Activated naive CD4-positive, alpha-beta T cell treated with anti-CD3 and anti-CD28 coated beads, Interleukin-2, amount 50 U/mL, for 24 hours (primary cell): Measurements from ENCODE around the gene ABCG1.

Experiments
- H3K27ac Mint-ChIP-seq: one replicate; pipeline ENCODE4 v1.8.0; 2021; ENCODE audit warnings: mild to moderate bottlenecking, mixed read lengths
- H3K27me3 Mint-ChIP-seq: one replicate; pipeline ENCODE4 v1.8.0; 2021; ENCODE audit warnings: mixed read lengths
- H3K36me3 Mint-ChIP-seq: one replicate; pipeline ENCODE4 v1.8.0; 2021; ENCODE audit warnings: mixed read lengths
- H3K4me1 Mint-ChIP-seq: one replicate; pipeline ENCODE4 v1.8.0; 2021; ENCODE audit warnings: mixed read lengths
- H3K4me3 Mint-ChIP-seq: one replicate; pipeline ENCODE4 v1.8.0; 2021; ENCODE audit warnings: mild to moderate bottlenecking, mixed read lengths
- H3K9me3 Mint-ChIP-seq: one replicate; pipeline ENCODE4 v1.8.0; 2021; ENCODE audit warnings: mixed read lengths

ABCG1 gene

GRCh38 chr21:42257091-42257765 is 38.3 kb downstream of the ABCG1 start:
- Mint-ChIP-seq H3K9me3 (no peaks in the 10 kb centered on the region), H3K27ac (no peak overlapping the region), H3K27me3 (no peaks in the 10 kb centered on the region), H3K4me3 (no peak overlapping the region), H3K4me1 (peaks cover 42% of the 10 kb centered on the region), H3K36me3 (no peaks in the 10 kb centered on the region)

GRCh38 chr21:42258150-42258884 is 39.4 kb downstream of the ABCG1 start:
- Mint-ChIP-seq H3K4me1 (peaks cover 36% of the 10 kb centered on the region), H3K4me3 (no peak overlapping the region), H3K27me3 (no peaks in the 10 kb centered on the region), H3K36me3 (no peaks in the 10 kb centered on the region), H3K9me3 (no peaks in the 10 kb centered on the region), H3K27ac (no peak overlapping the region)

- Mint-ChIP-seq H3K36me3 (no peaks in the 10 kb centered on the region), H3K4me3 (no peak overlapping the region), H3K27ac (no peak overlapping the region), H3K27me3 (no peaks in the 10 kb centered on the region), H3K9me3 (no peaks in the 10 kb centered on the region), H3K4me1 (peaks cover 30% of the 10 kb centered on the region)
Observed at GRCh38 chr21:42258885-42259407, 40.0 kb downstream of the ABCG1 start.

DNA sequence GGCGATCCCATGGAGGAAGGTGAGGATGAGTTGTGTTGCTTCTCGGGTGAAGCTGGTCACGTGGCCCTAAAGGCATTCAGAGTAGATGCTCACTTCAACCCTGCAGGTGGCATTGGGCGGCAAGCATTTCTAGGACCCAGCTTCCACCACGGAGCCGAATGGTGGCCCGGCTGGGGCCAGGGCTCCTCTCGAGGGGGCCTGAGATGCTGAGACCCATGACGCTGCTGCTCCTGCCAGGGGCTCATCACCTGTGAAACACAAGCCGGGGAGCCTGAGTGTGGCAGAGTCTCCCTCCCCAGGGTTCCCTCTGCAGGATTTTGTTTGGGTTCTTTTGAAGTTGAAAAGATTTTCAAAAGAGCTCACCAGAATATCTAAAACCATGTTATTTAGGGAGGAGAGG is 41.2 kb downstream of the ABCG1 start:
- no peaks in the 10 kb centered on the region for H3K36me3 Mint-ChIP-seq
- H3K4me1 Mint-ChIP-seq = peaks cover 21% of the 10 kb centered on the region

GRCh38 chr21:42261829-42262200 is 42.9 kb downstream of the ABCG1 start:
- H3K4me1 Mint-ChIP-seq = peaks cover 26% of the 10 kb centered on the region
- H3K27ac Mint-ChIP-seq = no peak overlapping the region
- no peaks in the 10 kb centered on the region for H3K36me3 Mint-ChIP-seq
- no peak overlapping the region for H3K4me3 Mint-ChIP-seq
- H3K27me3 Mint-ChIP-seq = no peaks in the 10 kb centered on the region
- no peaks in the 10 kb centered on the region for H3K9me3 Mint-ChIP-seq

More for the DNA sequence above, 41.2 kb downstream of the ABCG1 start:
- Mint-ChIP-seq H3K4me3 (no peak overlapping the region), H3K27ac (no peak overlapping the region), H3K9me3 (no peaks in the 10 kb centered on the region), H3K27me3 (no peaks in the 10 kb centered on the region)

DNA sequence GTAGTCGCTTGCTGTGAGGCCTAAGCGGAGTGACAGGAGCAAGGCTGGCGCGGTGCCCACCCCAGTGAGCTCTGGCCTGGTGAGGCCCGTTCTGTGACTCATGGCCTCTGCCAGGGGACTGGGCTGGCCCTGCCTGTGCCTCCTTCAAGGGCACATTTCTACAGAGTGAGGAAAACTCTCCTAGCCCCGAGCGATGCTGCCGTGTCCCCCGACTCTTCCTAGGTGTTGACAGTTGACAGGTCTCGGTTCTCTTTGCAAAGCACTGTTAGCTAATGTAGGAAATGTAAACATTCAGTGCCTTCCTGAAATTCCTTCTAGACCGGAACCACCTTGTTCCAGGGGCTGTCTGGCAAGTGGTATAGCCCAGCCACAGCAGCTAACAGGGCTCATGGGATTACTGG is 43.9 kb downstream of the ABCG1 start:
- Mint-ChIP-seq H3K4me1 (peaks cover 31% of the 10 kb centered on the region), H3K4me3 (no peak overlapping the region), H3K27ac (no peak overlapping the region), H3K36me3 (no peaks in the 10 kb centered on the region), H3K9me3 (no peaks in the 10 kb centered on the region), H3K27me3 (no peaks in the 10 kb centered on the region)

- Mint-ChIP-seq H3K4me1 (peaks cover 30% of the 10 kb centered on the region), H3K9me3 (no peaks in the 10 kb centered on the region), H3K27me3 (no peaks in the 10 kb centered on the region), H3K4me3 (no peak overlapping the region), H3K36me3 (no peaks in the 10 kb centered on the region), H3K27ac (no peak overlapping the region)
Observed at GRCh38 chr21:42263591-42264131, 44.7 kb downstream of the ABCG1 start.

GRCh38 chr21:42264245-42265195 is 45.6 kb downstream of the ABCG1 start:
- Mint-ChIP-seq H3K27ac (no peak overlapping the region), H3K4me1 (peaks cover 34% of the 10 kb centered on the region), H3K27me3 (no peaks in the 10 kb centered on the region), H3K4me3 (no peak overlapping the region), H3K36me3 (no peaks in the 10 kb centered on the region), H3K9me3 (no peaks in the 10 kb centered on the region)

DNA sequence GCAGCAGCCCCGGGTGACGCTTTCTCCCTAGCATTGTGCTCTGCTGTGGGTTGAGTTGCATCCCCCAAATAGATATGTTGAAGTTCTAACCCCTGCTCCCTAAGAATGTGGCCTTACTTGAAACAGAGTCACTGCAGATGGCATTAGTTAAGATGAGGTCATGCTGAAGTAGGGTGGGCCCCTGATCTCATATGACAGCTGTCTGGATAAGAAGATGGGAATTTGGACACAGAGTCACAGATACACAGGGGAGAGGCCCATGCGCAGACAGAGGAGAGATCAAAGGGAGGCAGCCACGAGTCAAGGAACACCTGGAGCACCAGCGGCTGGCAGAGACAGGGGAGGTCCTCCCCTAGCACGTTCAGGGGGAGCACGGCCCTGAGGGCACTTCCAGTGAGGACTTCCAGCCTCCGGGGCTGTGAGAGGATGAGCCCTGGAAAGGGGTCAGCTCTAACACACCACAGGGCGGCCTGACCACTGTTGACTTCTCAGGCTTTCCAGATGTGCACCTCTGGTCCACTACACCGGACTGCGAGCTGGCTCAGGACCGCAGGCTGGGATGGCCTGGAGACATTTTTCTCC is 46.4 kb downstream of the ABCG1 start:
- no peaks in the 10 kb centered on the region for H3K9me3 Mint-ChIP-seq
- peak overlapping the region; percentile 59 for H3K27ac Mint-ChIP-seq
- H3K36me3 Mint-ChIP-seq = no peaks in the 10 kb centered on the region
- no peak overlapping the region for H3K4me3 Mint-ChIP-seq
- no peaks in the 10 kb centered on the region for H3K27me3 Mint-ChIP-seq
- H3K4me1 Mint-ChIP-seq = peaks cover 37% of the 10 kb centered on the region

DNA sequence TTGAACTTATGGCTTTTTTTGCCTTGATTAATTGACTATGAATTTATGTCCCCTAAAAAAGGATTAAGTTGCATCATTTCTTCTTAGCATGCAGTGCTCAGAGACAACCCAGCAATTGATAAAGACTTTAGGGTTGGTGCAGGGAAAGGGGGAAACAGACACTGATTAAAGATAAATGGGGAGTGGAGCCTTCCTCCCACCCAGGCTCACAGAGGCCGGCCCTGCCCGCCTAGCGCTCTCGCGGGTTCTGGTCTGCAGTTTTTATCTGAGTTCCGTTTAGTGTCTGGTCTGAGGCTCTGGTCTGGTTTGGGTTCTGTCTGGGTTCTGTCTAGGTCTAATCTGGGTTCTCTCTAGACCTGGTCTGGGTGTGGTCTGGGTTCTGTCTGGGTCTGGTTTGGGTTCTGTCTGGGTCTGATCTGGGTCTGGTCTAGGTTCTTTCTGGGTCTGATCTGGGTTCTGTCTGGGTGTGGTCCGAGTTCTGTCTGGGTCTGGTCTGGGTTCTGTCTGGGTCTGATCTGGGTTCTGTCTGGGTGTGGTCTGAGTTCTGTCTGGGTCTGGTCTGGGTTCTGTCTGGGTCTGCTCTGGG is 48.1 kb downstream of the ABCG1 start:
- Mint-ChIP-seq H3K9me3 (no peaks in the 10 kb centered on the region), H3K4me1 (peaks cover 37% of the 10 kb centered on the region), H3K4me3 (peak overlapping the region; percentile 61), H3K27ac (peak overlapping the region; percentile 63), H3K27me3 (no peaks in the 10 kb centered on the region), H3K36me3 (no peaks in the 10 kb centered on the region)

DNA sequence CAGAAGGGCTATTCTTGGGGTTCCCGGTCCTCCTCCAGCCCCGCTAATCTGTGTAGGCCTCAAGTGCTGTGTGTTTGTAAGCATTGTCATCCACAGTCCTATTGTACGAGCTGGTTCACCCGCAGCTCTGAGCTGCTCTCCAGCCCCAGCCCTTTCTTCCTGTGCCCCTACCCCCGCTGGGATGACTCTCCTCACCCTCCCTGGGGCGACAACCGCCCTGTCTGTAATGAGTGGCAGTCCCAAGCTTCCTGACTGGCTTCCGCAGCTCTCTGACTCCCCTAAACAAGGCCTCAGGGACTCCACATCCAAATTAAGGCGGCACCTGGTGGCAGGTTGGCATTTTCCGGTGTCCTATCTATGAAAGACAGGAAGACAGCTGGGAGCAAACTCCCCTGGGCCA is 50.4 kb downstream of the ABCG1 start:
- no peaks in the 10 kb centered on the region for H3K27me3 Mint-ChIP-seq
- H3K4me1 Mint-ChIP-seq = peaks cover 37% of the 10 kb centered on the region
- no peaks in the 10 kb centered on the region for H3K36me3 Mint-ChIP-seq
- peak overlapping the region; percentile 42 for H3K4me3 Mint-ChIP-seq
- H3K27ac Mint-ChIP-seq = peak overlapping the region; percentile 96
- no peaks in the 10 kb centered on the region for H3K9me3 Mint-ChIP-seq

- Mint-ChIP-seq H3K27ac (peak overlapping the region; percentile 9), H3K9me3 (no peaks in the 10 kb centered on the region), H3K36me3 (no peaks in the 10 kb centered on the region), H3K4me1 (peaks cover 32% of the 10 kb centered on the region), H3K4me3 (no peak overlapping the region), H3K27me3 (no peaks in the 10 kb centered on the region)
Observed at GRCh38 chr21:42271065-42271464, 52.1 kb downstream of the ABCG1 start.

DNA sequence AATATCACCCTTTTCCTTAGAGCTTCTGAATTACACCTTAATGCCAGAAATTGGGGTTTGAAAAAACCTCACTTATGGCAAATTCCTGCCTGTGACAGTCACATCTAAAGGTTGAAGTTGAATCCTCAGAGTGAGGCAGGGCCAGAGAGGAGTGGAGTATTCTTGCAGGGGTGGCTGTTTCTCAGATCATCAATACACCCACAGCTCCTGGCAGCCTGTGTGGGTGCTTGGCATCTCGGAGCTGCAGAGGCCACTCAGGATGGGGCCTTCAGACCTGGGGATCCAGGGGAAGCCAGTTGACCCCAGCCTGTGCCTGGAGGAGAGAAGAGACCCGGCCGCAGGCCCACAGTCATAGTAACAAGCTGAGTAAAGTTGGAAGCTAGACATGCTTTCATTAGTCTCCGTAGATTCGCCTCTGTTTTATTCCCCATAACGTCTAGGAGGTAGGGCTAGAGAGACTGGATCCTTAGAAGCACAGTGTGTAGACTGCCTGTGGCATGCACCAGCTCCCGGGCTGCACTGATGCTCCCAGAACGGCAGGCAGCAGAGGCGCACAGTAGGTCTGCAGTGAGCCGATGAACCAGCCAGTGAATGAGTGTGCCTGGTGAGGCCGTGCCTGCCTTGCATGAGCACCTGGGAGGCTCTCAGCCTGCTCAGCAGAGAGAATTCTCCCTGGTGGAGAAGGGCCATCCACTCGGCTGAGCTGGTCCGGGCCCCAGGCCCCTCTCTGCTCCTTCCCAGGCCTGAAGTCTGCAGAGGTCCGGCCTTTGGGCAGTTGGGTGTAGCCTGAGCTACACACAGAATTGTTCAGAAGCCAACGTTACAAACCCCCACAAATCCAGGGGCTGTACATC is 53.4 kb downstream of the ABCG1 start:
- Mint-ChIP-seq H3K4me1 (peaks cover 22% of the 10 kb centered on the region), H3K4me3 (no peak overlapping the region), H3K9me3 (no peaks in the 10 kb centered on the region), H3K27ac (no peak overlapping the region), H3K27me3 (no peaks in the 10 kb centered on the region), H3K36me3 (peaks cover 4% of the 10 kb centered on the region)

DNA sequence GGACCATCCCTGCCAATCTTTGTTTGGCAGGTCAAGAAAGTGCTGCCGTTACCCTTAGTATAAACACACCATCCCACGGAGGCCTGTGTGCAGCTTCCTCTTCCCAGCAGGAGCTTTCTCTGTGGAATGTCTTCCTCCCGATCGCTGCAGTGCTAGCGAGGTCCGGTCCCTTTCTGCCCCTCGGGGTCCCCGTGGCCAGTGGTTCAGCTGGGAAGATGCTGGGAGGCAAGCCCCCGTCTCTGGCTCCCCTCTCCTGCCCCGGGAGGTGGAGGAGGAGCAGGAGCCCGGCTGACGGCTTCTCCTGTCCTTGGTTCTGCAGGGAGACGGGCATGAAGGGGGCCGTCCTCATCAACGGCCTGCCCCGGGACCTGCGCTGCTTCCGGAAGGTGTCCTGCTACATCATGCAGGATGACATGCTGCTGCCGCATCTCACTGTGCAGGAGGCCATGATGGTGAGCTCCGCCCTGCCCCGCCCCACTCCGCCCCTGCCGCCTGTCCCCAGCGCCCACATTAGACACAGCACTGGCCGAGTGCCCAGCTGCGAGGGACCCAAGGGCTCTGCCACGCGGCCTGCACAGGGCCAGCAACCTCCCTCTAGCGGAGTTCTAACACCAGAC is 54.2 kb downstream of the ABCG1 start:
- H3K36me3 Mint-ChIP-seq = peaks cover 4% of the 10 kb centered on the region
- no peaks in the 10 kb centered on the region for H3K27me3 Mint-ChIP-seq
- H3K4me3 Mint-ChIP-seq = no peak overlapping the region
- H3K27ac Mint-ChIP-seq = no peak overlapping the region
- H3K4me1 Mint-ChIP-seq = peaks cover 16% of the 10 kb centered on the region
- H3K9me3 Mint-ChIP-seq = no peaks in the 10 kb centered on the region
